HCT116 (cell line): ENCODE measurements around the gene CTIF. TPM values are rescaled to one million over a fixed set of nuclear protein-coding genes. Genes with fewer than 3 reads are reported as not detected.

Source experiments
- ATAC-seq: fragments of 200-7000 bp; cut with Tn5 transposase; 2 replicates; pipeline ENCODE4 v1.9.1; 2020; ENCODE audit warnings: mild to moderate bottlenecking, moderate library complexity
- BruUV-seq: library from RNA; stranded (reverse); fragments of 400-500 nt; replicated peaks from 2 replicates; lab custom pipeline; 2021; lab: Mats Ljungman, UMichigan
- CTCF ChIA-PET: fragments of 300-600 bp; sonication (Branson Sonifier 250); formaldehyde crosslinking; loops from one replicate; lab custom pipeline; 2021; ENCODE audit warnings: antibody characterized with exemption; lab: Charles Lee
- POLR2A ChIA-PET: fragments of 300-600, 350-600 bp; sonication (Branson Sonifier 250); formaldehyde crosslinking; loops from one replicate; lab custom pipeline; 2021; ENCODE audit warnings: antibody characterized with exemption; lab: Charles Lee
- RAD21 ChIA-PET, 2 experiments: fragments of 300-600 bp; sonication (Branson Sonifier 250); formaldehyde crosslinking; loops; one replicate each; lab custom pipeline; 2023; ENCODE audit warnings: low total read pairs in 2 of 2; ENCODE audit not compliant: uncharacterized antibody in 2 of 2, unreplicated experiment in 2 of 2, low non-redundant PET in 1 of 2; lab: Charles Lee
- DNase-seq: peaks from one replicate; pipeline ENCODE4 v3.0.0-alpha.2; 2010; ENCODE audit warnings: low read depth, low spot score
- H2AFZ ChIP-seq: fragments of 200-600 bp; shearing (Covaris generic), sonication (generic); 2 replicates; pipeline ENCODE4 v1.6.1; 2017; ENCODE audit warnings: low read depth, mixed run types, mixed read lengths, antibody characterized with exemption, low read length; ENCODE audit not compliant: poor library complexity, severe bottlenecking
- H3K27ac ChIP-seq: 2 replicates; pipeline ENCODE4 v1.5.1; 2012; ENCODE audit warnings: low read depth, low read length
- H3K27me3 ChIP-seq: fragments of 200-600 bp; sonication (generic); 2 replicates; pipeline ENCODE4 v1.6.1; 2016; ENCODE audit warnings: mixed run types, low read length, mixed read lengths; ENCODE audit not compliant: insufficient read depth
- H3K36me3 ChIP-seq, 2 experiments: fragments of 200-500 bp in 1 of 2; fragments of 200-600 bp in 1 of 2; sonication (Bioruptor generic) in 1 of 2; sonication (generic) in 1 of 2; 2 replicates each; pipeline versions ENCODE4 v1.5.1 to v1.6.1; 2014 to 2016; ENCODE audit warnings: low read length in 2 of 2, inconsistent platforms in 1 of 2, mixed read lengths in 1 of 2, mixed run types in 1 of 2; ENCODE audit not compliant: insufficient read depth in 2 of 2, control insufficient read depth in 1 of 2
- H3K4me1 ChIP-seq, 2 experiments: fragments of 200-600 bp in 1 of 2; sonication (generic) in 1 of 2; 2 replicates each; pipeline versions ENCODE4 v1.5.1 to v1.6.1; 2012 to 2017; ENCODE audit warnings: low read length in 2 of 2, inconsistent platforms in 1 of 2, mild to moderate bottlenecking in 1 of 2, mixed read lengths in 1 of 2, mixed run types in 1 of 2, moderate library complexity in 1 of 2; ENCODE audit not compliant: insufficient read depth in 2 of 2, control insufficient read depth in 1 of 2
- H3K4me2 ChIP-seq: fragments of 200-600 bp; sonication (generic); 2 replicates; pipeline ENCODE4 v1.6.1; 2017; ENCODE audit warnings: mixed run types, low read length, mixed read lengths
- H3K4me3 ChIP-seq, 2 experiments: fragments of 200-600 bp in 1 of 2; sonication (generic) in 1 of 2; replicated peaks in 1 of 2; 2 replicates each; pipeline ENCODE4 v1.5.1; 2011 to 2016; ENCODE audit warnings: low read length in 2 of 2, control low read depth in 1 of 2, low read depth in 1 of 2, mild to moderate bottlenecking in 1 of 2, mixed read lengths in 1 of 2, mixed run types in 1 of 2
- H3K79me2 ChIP-seq: fragments of 200-600 bp; sonication (generic); 2 replicates; pipeline ENCODE4 v1.6.1; 2017; ENCODE audit warnings: mild to moderate bottlenecking, mixed run types, low read length, moderate library complexity, mixed read lengths; ENCODE audit not compliant: insufficient read depth
- H3K9ac ChIP-seq: fragments of 200-600 bp; sonication (generic); 2 replicates; pipeline ENCODE4 v1.6.1; 2016; ENCODE audit warnings: low read length, mixed read lengths
- H3K9me2 ChIP-seq: fragments of 200-600 bp; sonication (generic), shearing (Covaris generic); 2 replicates; pipeline ENCODE4 v1.6.1; 2017; ENCODE audit warnings: mixed run types, mild to moderate bottlenecking, moderate library complexity; ENCODE audit not compliant: insufficient read depth
- H3K9me3 ChIP-seq, 2 experiments: fragments of 200-500 bp in 1 of 2; fragments of 200-600 bp in 1 of 2; sonication (Bioruptor generic) in 1 of 2; sonication (generic) in 1 of 2; 2 replicates each; pipeline ENCODE4 v1.6.1; 2014 to 2017; ENCODE audit warnings: low read length in 2 of 2, mixed read lengths in 2 of 2, inconsistent platforms in 1 of 2, low read depth in 1 of 2, mild to moderate bottlenecking in 1 of 2, mixed run types in 1 of 2, moderate library complexity in 1 of 2; ENCODE audit not compliant: control insufficient read depth in 1 of 2, insufficient read depth in 1 of 2
- H4K20me1 ChIP-seq: fragments of 200-600 bp; sonication (generic), shearing (Covaris generic); 2 replicates; pipeline ENCODE4 v1.6.1; 2017; ENCODE audit warnings: mixed run types, mild to moderate bottlenecking, moderate library complexity; ENCODE audit not compliant: insufficient read depth
- CEBPB ChIP-seq: IDR thresholded peaks from 2 replicates; pipeline ENCODE4 v1.6.1; 2012; ENCODE audit warnings: low read depth
- EGR1 ChIP-seq: IDR thresholded peaks from 2 replicates; pipeline ENCODE4 v1.6.1; 2012; ENCODE audit warnings: low read depth
- FOSL1 ChIP-seq: IDR thresholded peaks from 2 replicates; pipeline ENCODE4 v1.6.1; 2012; ENCODE audit warnings: low read depth
- POLR2AphosphoS5 ChIP-seq: IDR thresholded peaks from 2 replicates; pipeline ENCODE4 v1.6.1; 2011; ENCODE audit warnings: mild to moderate bottlenecking, low read depth, low read length, moderate library complexity
- SIN3A ChIP-seq: IDR thresholded peaks from 2 replicates; pipeline ENCODE4 v1.6.1; 2012; ENCODE audit warnings: low read depth
- SP1 ChIP-seq: IDR thresholded peaks from 2 replicates; pipeline ENCODE4 v1.6.1; 2012; ENCODE audit warnings: low read depth
- SRF ChIP-seq: IDR thresholded peaks from 2 replicates; pipeline ENCODE4 v1.6.1; 2012; ENCODE audit warnings: low read depth
- TCF7L2 ChIP-seq: IDR thresholded peaks from 2 replicates; pipeline ENCODE4 v1.7.0; 2011; ENCODE audit warnings: borderline replicate concordance, inconsistent platforms; ENCODE audit not compliant: insufficient read depth, insufficient read length; ENCODE audit errors: extremely low read depth
- YY1 ChIP-seq: IDR thresholded peaks from 2 replicates; pipeline ENCODE4 v1.6.1; 2011; ENCODE audit warnings: low read length, low read depth, moderate library complexity, mild to moderate bottlenecking; ENCODE audit not compliant: insufficient replicate concordance; ENCODE audit errors: extremely low read depth
- ZFX ChIP-seq: fragments of 450-650 bp; IDR thresholded peaks from 2 replicates; pipeline ENCODE4 v1.6.1; 2017
- intact Hi-C: fragments of 100-400 bp; cut with micrococcal nuclease; formaldehyde crosslinking; loops from 2 replicates; pipeline ENCODE4 v1.10.0; 2022
- total RNA-seq: library from RNA; stranded (reverse); gene quantifications from one replicate; pipeline ENCODE4 v1.2.1, GENCODE V29; 2021; ENCODE audit not compliant: unreplicated experiment
- TF ChIP-seq, protein P1 (sequence below): IDR thresholded peaks from 2 replicates; pipeline ENCODE4 v1.6.1; 2011; ENCODE audit warnings: mild to moderate bottlenecking, low read length, moderate library complexity; ENCODE audit not compliant: insufficient replicate concordance; ENCODE audit errors: extremely low read depth
- TF ChIP-seq, protein P2 (sequence below): IDR thresholded peaks from 2 replicates; pipeline ENCODE4 v1.6.1; 2012
- TF ChIP-seq, protein P3 (sequence below): IDR thresholded peaks from 2 replicates; pipeline ENCODE4 v1.6.1; 2012; ENCODE audit warnings: low read depth

Gene CTIF
- total RNA-seq, 1 experiment from 2014 or later, result 19.7 TPM

DNA sequence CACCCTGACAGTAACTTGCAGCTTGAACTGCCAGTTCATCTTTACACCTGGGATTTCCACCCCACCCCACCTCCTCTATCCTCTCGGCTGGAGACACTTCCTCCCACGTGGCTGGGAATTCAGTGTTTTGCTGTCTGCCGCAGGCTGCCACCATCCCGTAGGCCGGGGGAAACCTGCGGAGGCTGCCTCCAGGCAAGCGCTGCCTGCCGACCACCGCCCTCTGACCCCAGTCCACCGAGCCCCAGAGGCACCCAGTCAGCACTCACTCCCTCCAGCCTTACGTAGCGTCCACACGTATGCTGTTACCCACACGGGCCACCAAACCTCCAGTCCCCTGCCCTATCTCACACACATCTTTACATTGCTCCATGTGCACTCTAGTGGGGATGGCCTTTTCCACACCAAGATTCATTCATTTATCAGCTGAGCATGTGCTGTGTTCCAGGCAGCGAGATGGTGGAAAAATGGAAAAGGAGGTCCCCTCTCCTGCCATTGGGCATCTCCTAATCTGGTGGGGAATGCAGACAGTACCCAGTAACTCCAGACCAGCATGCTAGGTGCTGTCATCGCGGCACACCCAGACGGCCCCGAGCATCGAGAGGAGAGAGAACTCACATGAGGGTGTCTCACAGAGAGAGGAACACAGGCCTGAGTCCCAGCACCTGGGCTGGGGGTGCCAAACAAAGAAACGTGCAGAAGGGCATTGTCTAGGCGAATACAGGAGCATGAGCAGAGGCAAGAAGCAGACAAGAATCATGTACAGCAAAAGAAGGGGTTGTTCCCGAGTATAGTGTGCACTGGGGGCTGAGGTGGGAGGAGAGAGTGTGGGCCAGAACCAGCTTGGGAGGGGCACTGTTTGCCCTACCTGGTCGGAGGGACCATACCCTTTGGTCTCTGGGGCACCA is 245.0 kb downstream of the CTIF start (continued):
- TF ChIP-seq, protein P1, sequence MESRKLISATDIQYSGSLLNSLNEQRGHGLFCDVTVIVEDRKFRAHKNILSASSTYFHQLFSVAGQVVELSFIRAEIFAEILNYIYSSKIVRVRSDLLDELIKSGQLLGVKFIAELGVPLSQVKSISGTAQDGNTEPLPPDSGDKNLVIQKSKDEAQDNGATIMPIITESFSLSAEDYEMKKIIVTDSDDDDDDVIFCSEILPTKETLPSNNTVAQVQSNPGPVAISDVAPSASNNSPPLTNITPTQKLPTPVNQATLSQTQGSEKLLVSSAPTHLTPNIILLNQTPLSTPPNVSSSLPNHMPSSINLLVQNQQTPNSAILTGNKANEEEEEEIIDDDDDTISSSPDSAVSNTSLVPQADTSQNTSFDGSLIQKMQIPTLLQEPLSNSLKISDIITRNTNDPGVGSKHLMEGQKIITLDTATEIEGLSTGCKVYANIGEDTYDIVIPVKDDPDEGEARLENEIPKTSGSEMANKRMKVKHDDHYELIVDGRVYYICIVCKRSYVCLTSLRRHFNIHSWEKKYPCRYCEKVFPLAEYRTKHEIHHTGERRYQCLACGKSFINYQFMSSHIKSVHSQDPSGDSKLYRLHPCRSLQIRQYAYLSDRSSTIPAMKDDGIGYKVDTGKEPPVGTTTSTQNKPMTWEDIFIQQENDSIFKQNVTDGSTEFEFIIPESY, result no peak
- no peak for TF ChIP-seq FOSL1
- TF ChIP-seq EGR1, result no peak
- no peak for TF ChIP-seq POLR2AphosphoS5

DNA sequence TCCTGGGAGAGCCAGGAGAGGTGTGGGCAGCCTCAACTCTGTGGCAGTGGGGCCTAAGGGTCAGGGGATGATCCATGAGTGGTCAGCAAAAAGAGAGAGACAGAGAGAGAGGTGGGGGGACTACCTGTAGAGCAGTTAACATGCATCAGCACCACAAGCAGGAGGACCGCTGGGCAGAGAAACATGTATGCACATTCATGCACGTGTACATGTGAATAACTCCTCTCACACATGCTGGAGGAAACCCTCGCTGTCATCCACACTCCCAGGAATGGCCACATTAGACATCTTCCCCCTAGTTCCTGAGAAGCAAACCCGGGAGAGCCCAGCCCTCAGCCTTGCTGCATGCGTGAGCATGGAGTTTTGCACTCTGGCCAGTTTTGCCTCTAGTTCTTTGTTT is 245.8 kb downstream of the CTIF start:
- DNase-seq, result no peak
- intact Hi-C loops, result no loop called here
- H3K4me2 ChIP-seq, result no peak overlapping the region
- BruUV-seq, result no TSS peak
- ChIA-PET CTCF (no interaction called here), RAD21 (no interaction called here), POLR2A (no interaction called here)
- no peaks in the 10 kb centered on the region for H3K9me3 ChIP-seq
- no peak overlapping the region for H3K27ac ChIP-seq
- no peaks in the 10 kb centered on the region for H4K20me1 ChIP-seq
- H3K79me2 ChIP-seq, result no peaks in the 10 kb centered on the region
- H3K27me3 ChIP-seq, result no peaks in the 10 kb centered on the region
- H3K9me2 ChIP-seq, result no peaks in the 10 kb centered on the region
- H3K36me3 ChIP-seq, result no peaks in the 10 kb centered on the region
- H3K4me3 ChIP-seq, result no peak overlapping the region
- no peak overlapping the region for H2AFZ ChIP-seq
- H3K4me1 ChIP-seq, result peaks cover 4 to 13% of the 10 kb centered on the region in 2 experiments; a peak in 3 of 4 replicates
- no peak overlapping the region for H3K9ac ChIP-seq
- no peak for ATAC-seq
- TF ChIP-seq, protein P2, sequence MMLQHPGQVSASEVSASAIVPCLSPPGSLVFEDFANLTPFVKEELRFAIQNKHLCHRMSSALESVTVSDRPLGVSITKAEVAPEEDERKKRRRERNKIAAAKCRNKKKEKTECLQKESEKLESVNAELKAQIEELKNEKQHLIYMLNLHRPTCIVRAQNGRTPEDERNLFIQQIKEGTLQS, result no peak
- TF ChIP-seq TCF7L2, result no peak
- no peak for TF ChIP-seq ZFX
- no peak for TF ChIP-seq POLR2AphosphoS5
- no peak for TF ChIP-seq YY1
- no peak for TF ChIP-seq SIN3A
- TF ChIP-seq SP1, result no peak
- TF ChIP-seq CEBPB, result no peak
- TF ChIP-seq, protein P3, sequence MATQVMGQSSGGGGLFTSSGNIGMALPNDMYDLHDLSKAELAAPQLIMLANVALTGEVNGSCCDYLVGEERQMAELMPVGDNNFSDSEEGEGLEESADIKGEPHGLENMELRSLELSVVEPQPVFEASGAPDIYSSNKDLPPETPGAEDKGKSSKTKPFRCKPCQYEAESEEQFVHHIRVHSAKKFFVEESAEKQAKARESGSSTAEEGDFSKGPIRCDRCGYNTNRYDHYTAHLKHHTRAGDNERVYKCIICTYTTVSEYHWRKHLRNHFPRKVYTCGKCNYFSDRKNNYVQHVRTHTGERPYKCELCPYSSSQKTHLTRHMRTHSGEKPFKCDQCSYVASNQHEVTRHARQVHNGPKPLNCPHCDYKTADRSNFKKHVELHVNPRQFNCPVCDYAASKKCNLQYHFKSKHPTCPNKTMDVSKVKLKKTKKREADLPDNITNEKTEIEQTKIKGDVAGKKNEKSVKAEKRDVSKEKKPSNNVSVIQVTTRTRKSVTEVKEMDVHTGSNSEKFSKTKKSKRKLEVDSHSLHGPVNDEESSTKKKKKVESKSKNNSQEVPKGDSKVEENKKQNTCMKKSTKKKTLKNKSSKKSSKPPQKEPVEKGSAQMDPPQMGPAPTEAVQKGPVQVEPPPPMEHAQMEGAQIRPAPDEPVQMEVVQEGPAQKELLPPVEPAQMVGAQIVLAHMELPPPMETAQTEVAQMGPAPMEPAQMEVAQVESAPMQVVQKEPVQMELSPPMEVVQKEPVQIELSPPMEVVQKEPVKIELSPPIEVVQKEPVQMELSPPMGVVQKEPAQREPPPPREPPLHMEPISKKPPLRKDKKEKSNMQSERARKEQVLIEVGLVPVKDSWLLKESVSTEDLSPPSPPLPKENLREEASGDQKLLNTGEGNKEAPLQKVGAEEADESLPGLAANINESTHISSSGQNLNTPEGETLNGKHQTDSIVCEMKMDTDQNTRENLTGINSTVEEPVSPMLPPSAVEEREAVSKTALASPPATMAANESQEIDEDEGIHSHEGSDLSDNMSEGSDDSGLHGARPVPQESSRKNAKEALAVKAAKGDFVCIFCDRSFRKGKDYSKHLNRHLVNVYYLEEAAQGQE, result no peak
- TF ChIP-seq, protein P1, result no peak
- TF ChIP-seq SRF, result no peak
- no peak for TF ChIP-seq EGR1
